ENCODE measurements around the gene ACBD6.

ACBD6 gene

GRCh38 chr1:180247580-180247979 lies 254.8 kb downstream of the ACBD6 start:
- in situ Hi-C loops (cut with MboI; ENCODE audit: low sequenced_read_pairs) = no loop called here

DNA sequence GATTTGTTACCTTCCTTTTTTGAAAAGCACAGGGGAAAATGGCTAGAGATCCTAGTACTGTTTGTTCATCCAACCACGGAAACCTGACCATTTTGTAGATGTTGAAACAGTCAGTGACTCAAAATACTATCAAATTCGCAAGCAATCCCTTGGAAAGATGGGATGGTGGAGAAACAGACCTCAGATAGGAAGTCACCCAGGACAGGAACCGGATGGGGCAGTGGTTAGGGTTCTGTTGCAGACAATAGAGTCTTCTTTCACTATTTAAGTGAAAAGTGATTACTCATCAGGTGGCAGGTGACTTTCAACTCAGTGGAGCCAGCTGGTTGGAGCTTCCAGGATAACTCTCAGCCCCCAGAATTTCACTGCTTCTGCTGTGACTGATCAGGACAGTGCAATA lies 255.3 kb downstream of the ACBD6 start:
- in situ Hi-C loops (cut with MboI; ENCODE audit: low sequenced_read_pairs) = no loop called here

- in situ Hi-C loops (cut with MboI; ENCODE audit: low sequenced_read_pairs) = no loop called here
Observed at GRCh38 chr1:180246579-180246978, 255.8 kb downstream of the ACBD6 start.

- in situ Hi-C loops (cut with MboI; ENCODE audit: low sequenced_read_pairs) = no loop called here
Observed at GRCh38 chr1:180244840-180245239, 257.5 kb downstream of the ACBD6 start.

DNA sequence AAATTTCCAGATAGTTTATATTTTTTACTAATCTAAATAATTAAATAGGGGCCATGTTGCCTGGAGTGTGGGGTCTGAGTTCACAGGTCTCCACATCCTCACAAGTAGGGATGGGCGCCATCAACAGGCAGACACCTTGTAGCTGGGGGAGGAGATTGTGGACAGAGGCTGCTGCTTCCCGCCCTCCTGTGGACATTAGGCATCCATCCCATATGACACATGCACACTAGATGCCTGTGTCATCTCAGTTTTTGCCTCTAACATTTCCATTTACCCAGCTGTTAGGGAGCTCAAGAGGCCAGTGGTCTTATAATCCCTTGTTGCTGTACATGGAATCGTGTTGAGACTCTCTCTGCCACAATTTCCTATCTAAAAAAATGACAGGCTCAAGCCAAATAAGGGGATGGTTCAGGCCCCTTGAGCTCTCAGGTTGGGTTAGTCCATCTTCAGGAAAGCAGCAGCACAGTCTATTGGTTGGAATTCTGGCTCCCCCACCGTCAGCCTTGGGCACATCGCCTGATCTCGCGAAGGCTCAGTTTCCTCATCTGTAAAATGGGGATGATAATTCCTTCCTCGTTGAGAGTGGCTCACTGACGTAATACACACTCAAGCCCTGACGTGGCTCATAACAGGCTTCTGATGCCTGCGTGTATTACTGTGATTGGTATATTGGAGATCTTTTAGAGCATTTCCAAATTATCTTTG lies 258.7 kb downstream of the ACBD6 start:
- in situ Hi-C loops (cut with MboI; ENCODE audit: low sequenced_read_pairs) = no loop called here

DNA sequence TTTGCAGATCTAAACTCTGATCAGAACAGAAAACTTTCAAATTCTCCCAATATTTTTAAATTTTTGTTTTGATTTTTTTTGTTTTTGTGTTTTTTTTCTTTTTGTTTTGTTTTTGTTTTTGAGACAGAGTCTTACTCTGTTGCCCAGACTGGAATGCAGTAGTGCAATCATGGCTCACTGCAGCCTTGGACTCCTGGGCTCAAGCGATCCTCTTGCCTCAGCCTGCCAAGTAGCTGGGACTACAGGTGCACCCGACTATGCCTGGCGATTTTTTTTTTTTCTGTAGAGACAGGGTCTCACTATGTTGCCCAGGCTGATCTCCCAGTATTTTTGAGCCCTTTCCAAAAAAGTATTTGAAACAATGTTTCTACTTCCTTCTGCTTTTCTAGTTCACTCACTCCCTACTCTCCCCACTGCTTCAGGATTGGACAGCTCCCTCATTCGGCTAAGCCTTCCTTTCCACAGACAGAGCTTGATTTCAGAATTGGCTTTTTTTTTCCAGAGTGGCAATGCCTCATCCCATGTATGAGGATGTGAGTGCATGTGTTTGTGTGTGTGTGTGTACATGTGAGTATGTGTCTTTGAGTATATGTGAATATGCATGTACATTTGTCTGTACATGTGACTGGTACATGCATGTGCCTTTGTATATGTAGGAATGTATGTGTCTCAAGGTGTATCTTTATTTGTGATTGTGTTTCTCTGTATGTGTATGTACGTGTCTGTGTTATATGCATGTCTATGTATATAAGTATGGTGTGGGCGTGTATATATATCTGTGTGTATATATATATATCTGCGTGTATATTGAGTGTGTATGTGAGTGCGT lies 260.4 kb downstream of the ACBD6 start:
- in situ Hi-C loops (cut with MboI; ENCODE audit: low sequenced_read_pairs) = no loop called here

DNA sequence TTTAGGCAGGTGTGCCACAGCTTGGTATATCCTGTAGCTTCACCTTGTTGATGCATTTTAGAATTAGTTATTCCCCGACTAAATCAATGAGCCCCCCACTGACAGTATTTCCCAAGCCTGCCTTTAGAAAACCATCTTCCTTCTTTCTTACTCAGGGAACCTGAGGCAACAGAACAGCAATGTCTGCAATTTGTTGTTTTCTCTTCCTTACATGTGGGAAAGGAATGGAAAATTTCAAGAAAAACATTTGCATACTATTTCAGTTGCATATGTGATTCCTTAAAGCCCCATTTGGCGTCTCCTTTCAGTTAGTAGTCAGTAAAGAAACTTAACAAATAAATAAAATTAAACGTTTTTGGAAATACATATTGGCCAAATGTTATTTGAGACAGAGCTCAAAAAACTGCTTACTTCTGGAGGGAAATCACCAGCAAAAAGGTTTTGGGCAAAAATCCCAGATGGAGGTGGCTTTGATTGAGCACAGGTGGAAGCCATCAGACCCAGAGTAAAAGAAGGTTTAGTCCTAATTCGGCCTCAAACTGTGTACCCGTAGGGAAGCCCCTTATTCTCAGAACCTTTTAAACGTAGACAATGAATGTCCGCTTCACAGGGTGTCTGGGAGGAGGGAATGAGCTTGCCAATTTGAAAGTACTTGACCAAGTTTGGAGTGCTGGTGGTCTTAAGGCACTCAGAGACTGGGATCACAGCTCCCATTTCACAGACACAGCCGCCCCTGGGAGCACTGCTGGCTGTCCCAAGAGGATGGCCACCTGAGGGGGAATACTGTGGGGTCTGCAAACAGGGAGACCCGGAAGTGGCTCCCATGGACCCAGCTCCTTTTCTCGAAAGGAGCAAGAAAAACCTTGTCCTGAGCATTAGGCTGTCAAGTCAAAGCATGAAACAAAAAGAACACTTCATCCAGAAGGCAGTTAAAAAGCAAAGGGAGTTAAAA lies 263.0 kb downstream of the ACBD6 start:
- in situ Hi-C loops (cut with MboI; ENCODE audit: low sequenced_read_pairs) = no loop called here

DNA sequence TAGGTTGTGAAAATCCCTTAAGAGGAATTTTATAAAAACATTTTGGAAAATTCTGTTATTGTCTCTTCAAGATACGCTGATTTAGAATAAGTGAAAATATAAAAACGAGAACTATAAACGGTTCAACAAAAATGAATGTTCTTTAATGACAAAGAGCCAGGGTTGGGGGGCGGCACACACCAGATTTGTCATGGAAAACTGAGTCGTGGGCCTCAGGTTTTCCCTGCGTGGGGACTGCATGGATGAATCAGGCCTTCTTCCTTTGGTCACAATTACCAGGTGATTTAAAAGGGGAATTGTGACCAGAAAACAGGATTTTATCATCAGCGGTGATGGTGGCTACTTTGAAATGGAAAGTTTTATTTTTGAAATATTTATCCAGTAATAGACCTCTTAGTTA lies 263.7 kb downstream of the ACBD6 start:
- in situ Hi-C loops (cut with MboI; ENCODE audit: low sequenced_read_pairs) = no loop called here
